K562 (cell line): Measurements from ENCODE around the gene ST7. TPM values are rescaled to one million over a fixed set of nuclear protein-coding genes. Genes with fewer than 3 reads are reported as not detected.

Experiments
- FOXK2 ChIP-seq, 2 experiments: fragments of 450-650 bp; IDR thresholded peaks in 1 of 2; conservative IDR thresholded peaks in 1 of 2; 2 replicates each; pipeline ENCODE4 v1.6.1; 2016; ENCODE audit warnings: low read depth in 2 of 2, mild to moderate bottlenecking in 1 of 2
- NFIC ChIP-seq: fragments of 450-650 bp; IDR thresholded peaks from 2 replicates; pipeline ENCODE4 v1.6.1; 2017; ENCODE audit warnings: mild to moderate bottlenecking, inconsistent platforms
- SRF ChIP-seq, 2 experiments: fragments of 250-450, 450-650 bp in 1 of 2; sonication (Bioruptor Pico) in 1 of 2; sonication (generic) in 1 of 2; formaldehyde crosslinking; IDR thresholded peaks; 2 replicates each; pipeline versions ENCODE4 v1.5.0 to v1.5.1; 2020 to 2022; ENCODE audit warnings: mild to moderate bottlenecking in 1 of 2, missing genetic modification reagents in 1 of 2
- ZBTB1 ChIP-seq: sonication (generic); formaldehyde crosslinking; IDR thresholded peaks from 2 replicates; pipeline ENCODE4 v1.8.1; 2023; ENCODE audit warnings: missing genetic modification reagents, low read depth, mild to moderate bottlenecking, borderline replicate concordance
- polyA plus RNA-seq, 8 experiments: library from polyadenylated mRNA; depleted of rRNA in 4 of 8; stranded (reverse) in 5 of 8; unstranded in 3 of 8; fragments of >200 nt; fragmentation: Nextera tagmentation in 2 of 8; fragmentation: Illumina TruSeq in 1 of 8; extraction: Ambion mirVana in 2 of 8; extraction: Trizol in 1 of 8; gene quantifications; 2 replicates each; pipeline versions ENCODE4 v1.2.1 to v1.2.3, GENCODE V29; 2011 to 2014; ENCODE audit warnings: inconsistent platforms in 1 of 8, missing spikeins in 1 of 8
- total RNA-seq, 7 experiments: library from RNA; depleted of rRNA in 6 of 7; stranded (reverse); fragments of >200 nt in 6 of 7; fragmentation: Illumina TruSeq in 2 of 7; extraction: Trizol in 2 of 7; gene quantifications; 2 replicates each; pipeline versions ENCODE4 v1.2.1 to v1.2.3, GENCODE V29; 2011 to 2021; ENCODE audit warnings: low replicate concordance in 1 of 7
- TF ChIP-seq, protein P1 (sequence below): fragments of 450-650 bp; IDR thresholded peaks from 2 replicates; pipeline ENCODE4 v1.6.1; 2016; ENCODE audit warnings: missing biosample characterization, missing genetic modification characterization
- TF ChIP-seq, protein P2 (sequence below): sonication (generic); formaldehyde crosslinking; IDR thresholded peaks from 2 replicates; pipeline ENCODE4 v1.8.1; 2023; ENCODE audit warnings: missing genetic modification reagents, mild to moderate bottlenecking, borderline replicate concordance
- TF ChIP-seq, protein P3 (sequence below): fragments of 250-450 bp; sonication (Bioruptor Pico); IDR thresholded peaks from 2 replicates; pipeline ENCODE4 v1.5.0; 2020; ENCODE audit warnings: mild to moderate bottlenecking
- TF ChIP-seq, protein P4 (sequence below): fragments of 450-650 bp; IDR thresholded peaks from 2 replicates; pipeline ENCODE4 v1.6.1; 2018; ENCODE audit warnings: mild to moderate bottlenecking, low read depth; ENCODE audit not compliant: partially characterized antibody

ST7 gene
- total and polyA plus RNA-seq, 9 of the 15 experiments (the other 6 are each of a cell fraction or from before 2014, with no cell fraction given) = 23.9 to 56.3 (median 36.9) TPM

DNA sequence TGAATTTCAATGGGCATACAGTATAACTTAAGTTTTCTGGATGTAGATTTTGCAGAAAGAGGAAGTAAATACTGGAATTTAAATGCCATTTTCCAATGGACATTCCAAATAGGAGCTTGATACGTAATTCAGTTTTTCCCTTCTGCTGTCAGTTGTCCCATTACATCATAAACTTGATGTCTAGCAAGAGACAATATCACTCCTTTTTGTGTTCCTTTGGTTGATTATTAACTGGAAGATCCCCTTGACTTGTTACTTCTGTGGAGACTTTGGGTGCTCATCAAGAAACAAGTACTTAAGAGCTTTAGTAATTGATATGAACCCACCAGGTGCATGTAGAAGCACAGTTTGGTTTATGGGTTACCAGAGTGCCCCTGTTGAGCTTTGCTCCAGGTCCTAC is 116.1 kb downstream of the ST7 start (continued):
- TF ChIP-seq, protein P1, sequence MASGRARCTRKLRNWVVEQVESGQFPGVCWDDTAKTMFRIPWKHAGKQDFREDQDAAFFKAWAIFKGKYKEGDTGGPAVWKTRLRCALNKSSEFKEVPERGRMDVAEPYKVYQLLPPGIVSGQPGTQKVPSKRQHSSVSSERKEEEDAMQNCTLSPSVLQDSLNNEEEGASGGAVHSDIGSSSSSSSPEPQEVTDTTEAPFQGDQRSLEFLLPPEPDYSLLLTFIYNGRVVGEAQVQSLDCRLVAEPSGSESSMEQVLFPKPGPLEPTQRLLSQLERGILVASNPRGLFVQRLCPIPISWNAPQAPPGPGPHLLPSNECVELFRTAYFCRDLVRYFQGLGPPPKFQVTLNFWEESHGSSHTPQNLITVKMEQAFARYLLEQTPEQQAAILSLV = no peak
- TF ChIP-seq, protein P2, sequence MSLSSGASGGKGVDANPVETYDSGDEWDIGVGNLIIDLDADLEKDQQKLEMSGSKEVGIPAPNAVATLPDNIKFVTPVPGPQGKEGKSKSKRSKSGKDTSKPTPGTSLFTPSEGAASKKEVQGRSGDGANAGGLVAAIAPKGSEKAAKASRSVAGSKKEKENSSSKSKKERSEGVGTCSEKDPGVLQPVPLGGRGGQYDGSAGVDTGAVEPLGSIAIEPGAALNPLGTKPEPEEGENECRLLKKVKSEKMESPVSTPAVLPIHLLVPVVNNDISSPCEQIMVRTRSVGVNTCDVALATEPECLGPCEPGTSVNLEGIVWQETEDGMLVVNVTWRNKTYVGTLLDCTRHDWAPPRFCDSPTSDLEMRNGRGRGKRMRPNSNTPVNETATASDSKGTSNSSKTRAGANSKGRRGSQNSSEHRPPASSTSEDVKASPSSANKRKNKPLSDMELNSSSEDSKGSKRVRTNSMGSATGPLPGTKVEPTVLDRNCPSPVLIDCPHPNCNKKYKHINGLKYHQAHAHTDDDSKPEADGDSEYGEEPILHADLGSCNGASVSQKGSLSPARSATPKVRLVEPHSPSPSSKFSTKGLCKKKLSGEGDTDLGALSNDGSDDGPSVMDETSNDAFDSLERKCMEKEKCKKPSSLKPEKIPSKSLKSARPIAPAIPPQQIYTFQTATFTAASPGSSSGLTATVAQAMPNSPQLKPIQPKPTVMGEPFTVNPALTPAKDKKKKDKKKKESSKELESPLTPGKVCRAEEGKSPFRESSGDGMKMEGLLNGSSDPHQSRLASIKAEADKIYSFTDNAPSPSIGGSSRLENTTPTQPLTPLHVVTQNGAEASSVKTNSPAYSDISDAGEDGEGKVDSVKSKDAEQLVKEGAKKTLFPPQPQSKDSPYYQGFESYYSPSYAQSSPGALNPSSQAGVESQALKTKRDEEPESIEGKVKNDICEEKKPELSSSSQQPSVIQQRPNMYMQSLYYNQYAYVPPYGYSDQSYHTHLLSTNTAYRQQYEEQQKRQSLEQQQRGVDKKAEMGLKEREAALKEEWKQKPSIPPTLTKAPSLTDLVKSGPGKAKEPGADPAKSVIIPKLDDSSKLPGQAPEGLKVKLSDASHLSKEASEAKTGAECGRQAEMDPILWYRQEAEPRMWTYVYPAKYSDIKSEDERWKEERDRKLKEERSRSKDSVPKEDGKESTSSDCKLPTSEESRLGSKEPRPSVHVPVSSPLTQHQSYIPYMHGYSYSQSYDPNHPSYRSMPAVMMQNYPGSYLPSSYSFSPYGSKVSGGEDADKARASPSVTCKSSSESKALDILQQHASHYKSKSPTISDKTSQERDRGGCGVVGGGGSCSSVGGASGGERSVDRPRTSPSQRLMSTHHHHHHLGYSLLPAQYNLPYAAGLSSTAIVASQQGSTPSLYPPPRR (CRISPR knock-in tag) = no peak
- TF ChIP-seq, protein P3, sequence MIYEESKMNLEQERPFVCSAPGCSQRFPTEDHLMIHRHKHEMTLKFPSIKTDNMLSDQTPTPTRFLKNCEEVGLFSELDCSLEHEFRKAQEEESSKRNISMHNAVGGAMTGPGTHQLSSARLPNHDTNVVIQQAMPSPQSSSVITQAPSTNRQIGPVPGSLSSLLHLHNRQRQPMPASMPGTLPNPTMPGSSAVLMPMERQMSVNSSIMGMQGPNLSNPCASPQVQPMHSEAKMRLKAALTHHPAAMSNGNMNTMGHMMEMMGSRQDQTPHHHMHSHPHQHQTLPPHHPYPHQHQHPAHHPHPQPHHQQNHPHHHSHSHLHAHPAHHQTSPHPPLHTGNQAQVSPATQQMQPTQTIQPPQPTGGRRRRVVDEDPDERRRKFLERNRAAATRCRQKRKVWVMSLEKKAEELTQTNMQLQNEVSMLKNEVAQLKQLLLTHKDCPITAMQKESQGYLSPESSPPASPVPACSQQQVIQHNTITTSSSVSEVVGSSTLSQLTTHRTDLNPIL (CRISPR knock-in tag) = no peak
- no peak for TF ChIP-seq ZBTB1 (CRISPR knock-in tag)
- TF ChIP-seq NFIC = no peak
- no peak for TF ChIP-seq FOXK2 (conservative IDR thresholded peaks at IDR 0.05 in 1 of 2, IDR thresholded peaks at IDR 0.05 in 1 of 2; ENCODE audit: low read depth in 2 of 2)
- no peak for TF ChIP-seq SRF (CRISPR knock-in tag; IDR thresholded peaks at IDR 0.05)
- TF ChIP-seq, protein P4, sequence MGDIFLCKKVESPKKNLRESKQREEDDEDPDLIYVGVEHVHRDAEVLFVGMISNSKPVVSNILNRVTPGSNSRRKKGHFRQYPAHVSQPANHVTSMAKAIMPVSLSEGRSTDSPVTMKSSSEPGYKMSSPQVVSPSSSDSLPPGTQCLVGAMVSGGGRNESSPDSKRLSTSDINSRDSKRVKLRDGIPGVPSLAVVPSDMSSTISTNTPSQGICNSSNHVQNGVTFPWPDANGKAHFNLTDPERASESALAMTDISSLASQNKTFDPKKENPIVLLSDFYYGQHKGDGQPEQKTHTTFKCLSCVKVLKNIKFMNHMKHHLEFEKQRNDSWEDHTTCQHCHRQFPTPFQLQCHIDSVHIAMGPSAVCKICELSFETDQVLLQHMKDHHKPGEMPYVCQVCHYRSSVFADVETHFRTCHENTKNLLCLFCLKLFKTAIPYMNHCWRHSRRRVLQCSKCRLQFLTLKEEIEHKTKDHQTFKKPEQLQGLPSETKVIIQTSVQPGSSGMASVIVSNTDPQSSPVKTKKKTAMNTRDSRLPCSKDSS = no peak
